Ishikawa (cell line): ENCODE data around the gene CCL18.
"Not testable (repeated sequence)": the region's sequence is repeated elsewhere in the genome, so short reads cannot be mapped to it uniquely, and the experiment has no call there.

ENCODE experiments used
- CREB1 ChIP-seq: IDR thresholded peaks from 2 replicates; pipeline ENCODE4 v1.6.1; 2012; ENCODE audit warnings: low read depth
- EGR1 ChIP-seq: IDR thresholded peaks from 2 replicates; pipeline ENCODE4 v1.6.1; 2012
- EP300 ChIP-seq: IDR thresholded peaks from 2 replicates; pipeline ENCODE4 v1.6.1; 2012; ENCODE audit warnings: borderline replicate concordance
- NFIC ChIP-seq: IDR thresholded peaks from 2 replicates; pipeline ENCODE4 v1.6.1; 2012
- RAD21 ChIP-seq: IDR thresholded peaks from 2 replicates; pipeline ENCODE4 v1.6.1; 2012; ENCODE audit warnings: low read depth
- REST ChIP-seq: IDR thresholded peaks from 2 replicates; pipeline ENCODE4 v1.6.1; 2012; ENCODE audit warnings: low read depth, mild to moderate bottlenecking
- TAF1 ChIP-seq: IDR thresholded peaks from 2 replicates; pipeline ENCODE4 v1.6.1; 2012; ENCODE audit warnings: low read depth, mild to moderate bottlenecking
- YY1 ChIP-seq: IDR thresholded peaks from 2 replicates; pipeline ENCODE4 v1.6.1; 2012; ENCODE audit warnings: low read depth

- TF ChIP-seq NFIC, TAF1, RAD21, CREB1, EP300, EGR1, REST, YY1: not testable (repeated sequence)
Measured at GRCh38 chr17:36103401-36103975, 39.4 kb downstream of the CCL18 start, which contains the start of gene CCL4.
